Right ventricle myocardium superior (tissue), 1 donor: Measurements from ENCODE around the gene NADSYN1. TPM values are rescaled to one million over a fixed set of nuclear protein-coding genes. Genes with fewer than 3 reads are reported as not detected.
A peak's percentile ranks its signal among the peaks of the same experiment; 100 is the strongest.

Experiments used
- ATAC-seq: fragments of 200-7000 bp; cut with Tn5 transposase; one replicate; pipeline ENCODE4 v1.9.1; 2020; ENCODE audit warnings: mild to moderate bottlenecking; ENCODE audit not compliant: poor library complexity
- DNase-seq: peaks from one replicate; pipeline ENCODE4 v3.0.0-alpha.2; 2020
- intact Hi-C: fragments of 100-400 bp; cut with DNase I; formaldehyde crosslinking; loops from one replicate; pipeline ENCODE4 v1.11.2; 2022
- total RNA-seq: library from RNA; stranded (reverse); fragmentation: NEBNext Ultra II Directional; extraction: Animal tissue kit (Norgen Biotek cat#: 25700); gene quantifications from one replicate; pipeline ENCODE4 v1.2.1, GENCODE V29; 2021
- donor health status: DM: no; HTN: yes; CAD: no; lungs with severe emphysema.

Gene NADSYN1
- total RNA-seq, 1 donor from 2014 or later, result 18.5 TPM

DNA sequence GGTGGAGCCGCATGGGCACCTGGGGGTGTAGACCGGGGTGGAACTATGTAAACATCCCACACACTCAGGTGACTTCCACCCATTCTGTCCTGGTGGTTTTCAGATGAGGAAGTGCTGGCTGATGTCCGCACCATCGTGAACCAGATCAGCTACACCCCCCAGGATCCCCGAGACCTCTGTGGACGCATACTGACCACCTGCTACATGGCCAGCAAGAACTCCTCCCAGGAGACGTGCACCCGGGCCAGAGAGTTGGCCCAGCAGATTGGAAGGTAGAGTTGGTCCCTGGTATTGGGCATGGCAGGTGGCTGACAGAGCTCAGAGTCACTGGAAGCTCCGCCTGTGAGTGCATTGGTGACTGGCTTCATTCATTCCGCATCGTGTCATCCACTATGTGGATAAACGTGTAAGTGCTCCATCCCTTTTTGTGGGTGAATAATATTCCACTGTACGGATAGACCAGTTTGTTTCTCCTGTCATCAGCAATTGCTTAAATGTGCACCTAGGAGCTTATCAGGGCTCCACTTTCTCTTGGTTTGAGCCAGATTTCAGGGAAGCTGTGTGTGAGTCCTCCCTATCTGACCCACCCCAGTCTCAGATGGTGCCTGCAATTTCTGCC lies 29.9 kb downstream of the NADSYN1 start:
- DNase-seq (no peak), ATAC-seq (no peak)
- intact Hi-C loops, result no loop called here

DNA sequence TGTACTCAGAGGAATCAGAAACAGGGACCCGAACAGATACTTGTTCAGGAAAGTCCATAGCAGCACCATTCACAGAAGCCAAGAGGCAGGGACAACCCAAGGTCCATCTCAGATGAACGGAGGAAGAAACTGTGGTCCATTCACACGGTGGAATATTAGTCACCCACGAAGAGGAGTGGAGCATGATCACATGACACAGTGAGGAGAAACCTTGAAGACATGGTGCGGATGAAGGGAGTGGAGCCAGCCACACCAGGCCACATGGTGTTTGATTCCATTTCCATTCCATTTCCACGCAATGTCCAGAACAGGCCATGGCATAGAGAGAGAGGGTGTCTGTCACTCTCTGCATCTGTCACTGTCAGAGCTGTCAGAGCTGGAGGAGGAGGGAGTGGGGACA lies 30.7 kb downstream of the NADSYN1 start:
- no peak for ATAC-seq
- intact Hi-C loops, result no loop called here
- DNase-seq, result no peak

DNA sequence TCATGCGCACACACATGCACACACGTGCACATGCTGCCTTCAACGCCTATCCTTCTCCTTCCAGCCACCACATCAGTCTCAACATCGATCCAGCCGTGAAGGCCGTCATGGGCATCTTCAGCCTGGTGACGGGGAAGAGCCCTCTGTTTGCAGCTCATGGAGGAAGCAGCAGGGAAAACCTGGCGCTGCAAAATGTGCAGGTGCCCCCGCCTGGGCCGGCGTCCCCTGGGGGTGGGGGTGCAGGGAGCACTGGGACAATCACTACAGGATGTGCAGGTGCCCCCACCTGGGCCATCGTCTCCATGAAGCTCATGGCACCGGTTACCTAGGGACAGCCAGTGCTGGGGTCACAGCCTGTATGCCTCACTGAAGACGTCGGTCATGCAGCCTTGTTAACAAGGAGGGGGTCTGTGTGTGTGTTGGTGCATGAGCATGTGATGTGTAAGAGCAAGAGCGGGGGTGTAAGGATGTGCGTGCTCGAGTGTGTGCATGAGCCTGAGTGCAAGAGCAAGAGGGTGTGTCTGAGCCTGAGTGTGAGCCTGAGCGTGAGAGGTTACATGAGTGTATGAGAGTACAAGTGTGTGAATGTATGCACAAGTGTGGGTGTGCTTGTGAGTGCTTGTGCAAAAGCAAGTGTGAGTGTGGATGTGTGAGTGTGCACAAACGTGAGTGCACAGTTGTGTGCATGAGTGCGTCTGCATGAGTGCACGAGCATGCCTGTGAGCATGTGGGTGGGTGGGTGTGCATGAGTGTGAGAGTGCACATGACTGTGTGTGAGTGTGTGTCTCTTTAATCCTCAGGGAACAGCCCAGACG lies 31.5 kb downstream of the NADSYN1 start:
- intact Hi-C loops, result no loop called here
- ATAC-seq (no peak), DNase-seq (no peak)

DNA sequence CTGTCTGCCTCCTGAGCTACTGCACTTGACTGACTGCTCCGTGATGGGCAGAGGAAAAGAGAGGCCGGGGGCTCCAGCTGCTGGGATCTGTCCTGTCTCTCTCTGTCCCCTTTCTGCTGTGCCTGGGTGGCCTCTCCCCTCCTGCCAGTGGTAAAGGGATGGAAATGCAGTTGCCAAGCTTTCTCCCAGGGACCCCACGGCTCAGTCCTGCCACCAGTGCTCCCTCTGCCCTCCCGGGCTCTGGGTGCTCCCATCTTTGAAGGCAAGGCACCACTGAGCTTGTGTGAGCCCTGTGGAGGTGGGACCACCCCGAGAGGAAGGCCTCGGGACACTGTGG lies 32.0 kb downstream of the NADSYN1 start:
- ATAC-seq, result no peak
- intact Hi-C loops, result no loop called here
- DNase-seq, result no peak

DNA sequence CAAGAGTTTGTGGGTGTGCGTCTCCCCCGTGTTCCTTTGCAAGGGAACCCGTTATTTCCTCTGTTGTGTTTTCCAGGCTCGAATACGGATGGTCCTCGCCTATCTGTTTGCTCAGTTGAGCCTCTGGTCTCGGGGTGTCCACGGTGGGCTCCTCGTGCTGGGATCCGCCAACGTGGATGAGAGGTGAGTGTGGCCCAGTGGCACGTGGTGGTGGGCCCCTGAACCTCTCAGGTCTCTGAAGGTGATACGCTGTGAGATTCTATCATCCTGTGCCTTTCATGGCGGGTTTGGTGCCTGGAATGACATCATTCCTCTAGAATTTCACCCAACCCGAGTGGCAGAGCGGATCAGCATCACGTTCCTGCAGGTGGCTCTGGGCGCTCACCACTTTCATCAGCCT lies 32.5 kb downstream of the NADSYN1 start:
- intact Hi-C loops, result no loop called here
- DNase-seq, result no peak
- ATAC-seq, result no peak

DNA sequence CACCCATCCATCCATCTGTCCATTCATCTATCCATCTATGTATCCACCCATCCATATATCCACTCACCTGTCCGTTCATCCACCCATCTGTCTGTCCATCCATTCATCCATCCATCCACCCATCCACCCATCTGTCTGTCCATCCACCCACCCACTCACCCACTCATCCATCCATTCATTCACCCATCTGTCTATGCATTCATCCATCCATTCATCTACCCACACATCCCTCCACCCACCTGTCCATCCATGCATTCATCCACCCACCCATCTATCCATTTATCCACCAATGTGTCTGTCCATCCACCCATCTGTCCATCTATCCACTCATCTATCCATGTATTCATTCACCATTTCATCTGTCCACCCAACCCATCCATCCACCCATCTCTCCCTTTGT lies 33.3 kb downstream of the NADSYN1 start:
- no peak for DNase-seq
- no peak for ATAC-seq
- intact Hi-C loops, result no loop called here

DNA sequence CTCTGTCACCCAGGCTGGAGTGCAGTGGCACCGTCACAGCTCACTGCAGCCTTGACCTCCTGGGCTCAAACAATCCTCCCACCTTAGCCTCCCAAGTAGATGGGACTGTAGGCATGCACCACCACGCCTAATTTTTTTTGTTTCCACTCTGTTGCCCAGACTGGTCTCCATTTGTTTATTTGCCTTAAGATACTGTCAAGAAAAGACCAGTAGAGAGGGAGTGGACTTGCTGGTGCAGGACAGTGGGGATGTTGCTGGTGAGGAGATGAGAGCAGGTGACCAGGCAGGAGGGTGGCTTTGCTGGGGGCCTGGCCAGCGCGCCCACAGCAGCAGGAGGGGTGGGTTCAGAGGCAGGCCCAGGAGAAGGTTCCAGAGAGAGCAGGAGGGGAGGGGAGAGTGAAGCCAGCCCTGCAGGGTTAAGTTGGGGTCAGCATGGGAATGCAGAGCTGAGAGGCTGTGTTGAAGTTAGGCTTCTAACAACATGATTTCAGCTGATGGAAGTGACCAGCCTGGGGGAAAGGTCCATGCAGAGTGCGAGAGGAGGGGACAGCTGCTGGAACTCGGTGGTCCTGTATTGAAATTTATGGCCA lies 35.8 kb downstream of the NADSYN1 start:
- intact Hi-C loops, result no loop called here
- ATAC-seq (no peak), DNase-seq (no peak)

DNA sequence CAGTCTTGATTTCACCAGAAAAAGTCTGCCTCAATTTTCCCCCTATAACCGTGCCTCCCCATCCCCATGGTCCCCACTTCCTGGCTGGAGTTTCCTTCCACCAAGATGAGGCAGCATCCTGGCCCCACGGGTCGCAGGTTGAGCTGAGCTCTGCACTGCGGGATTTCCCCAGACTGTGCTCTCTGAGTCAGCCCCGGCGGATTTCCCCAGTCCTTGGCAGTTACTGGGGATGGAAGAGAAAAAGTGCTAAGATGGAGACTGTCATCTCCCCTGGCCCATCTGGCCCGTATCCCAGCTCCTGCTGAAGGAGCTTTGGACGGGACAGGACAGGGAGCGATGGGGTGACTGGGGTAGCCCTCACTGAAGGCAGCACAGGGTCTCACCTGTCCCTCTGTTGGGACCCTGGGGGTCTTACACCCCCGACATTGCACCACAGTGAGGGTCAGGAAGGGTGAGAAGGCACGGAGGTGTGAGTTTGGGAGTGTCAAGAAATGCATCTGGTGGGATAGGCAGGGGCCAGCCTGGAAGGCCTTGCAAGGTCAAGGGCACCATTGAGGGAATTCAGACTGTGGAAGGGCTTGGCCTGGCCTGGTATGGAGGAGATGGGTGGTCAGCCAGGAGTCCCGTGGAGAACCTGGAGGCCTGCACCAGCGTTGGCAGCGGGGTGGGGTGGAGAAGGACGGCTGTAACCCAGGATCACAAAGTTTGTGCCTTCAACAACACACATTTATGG lies 36.5 kb downstream of the NADSYN1 start:
- ATAC-seq (no peak), DNase-seq (no peak)
- intact Hi-C loops, result no loop called here

DNA sequence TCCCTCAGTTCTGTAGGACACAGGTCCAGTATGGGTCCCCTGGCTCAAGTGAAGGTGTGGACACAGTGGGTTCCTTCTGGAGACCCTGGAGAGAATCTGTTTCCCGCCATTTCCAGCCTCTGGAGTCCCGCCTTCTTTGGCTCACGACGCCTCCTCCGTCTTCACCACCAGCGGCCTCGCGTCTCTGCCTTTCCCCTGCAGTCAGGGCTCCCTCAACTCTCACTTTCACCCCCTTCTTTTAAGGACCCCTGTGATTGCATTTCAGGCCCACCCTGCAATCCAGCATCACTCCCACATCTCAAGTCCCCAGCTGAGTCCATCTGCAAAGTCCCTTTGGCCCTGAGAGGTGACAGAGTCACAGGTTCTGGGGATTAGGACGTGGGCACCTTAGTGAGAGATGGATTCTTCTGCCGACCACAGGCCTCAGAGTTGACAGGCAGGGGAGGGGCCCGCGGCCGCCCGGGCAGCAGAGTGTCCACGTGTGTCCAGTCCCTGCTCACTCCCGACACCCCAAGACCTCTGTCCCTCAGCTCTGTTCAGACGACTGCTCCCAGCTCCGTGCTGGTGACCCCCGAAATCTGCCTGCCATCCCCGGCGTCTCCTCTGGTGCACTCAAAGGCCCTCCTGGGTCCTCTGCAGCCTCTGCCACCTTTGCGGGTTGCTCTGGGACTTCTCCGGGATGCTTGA lies 37.2 kb downstream of the NADSYN1 start:
- ATAC-seq (no peak), DNase-seq (no peak)
- intact Hi-C loops, result no loop called here

DNA sequence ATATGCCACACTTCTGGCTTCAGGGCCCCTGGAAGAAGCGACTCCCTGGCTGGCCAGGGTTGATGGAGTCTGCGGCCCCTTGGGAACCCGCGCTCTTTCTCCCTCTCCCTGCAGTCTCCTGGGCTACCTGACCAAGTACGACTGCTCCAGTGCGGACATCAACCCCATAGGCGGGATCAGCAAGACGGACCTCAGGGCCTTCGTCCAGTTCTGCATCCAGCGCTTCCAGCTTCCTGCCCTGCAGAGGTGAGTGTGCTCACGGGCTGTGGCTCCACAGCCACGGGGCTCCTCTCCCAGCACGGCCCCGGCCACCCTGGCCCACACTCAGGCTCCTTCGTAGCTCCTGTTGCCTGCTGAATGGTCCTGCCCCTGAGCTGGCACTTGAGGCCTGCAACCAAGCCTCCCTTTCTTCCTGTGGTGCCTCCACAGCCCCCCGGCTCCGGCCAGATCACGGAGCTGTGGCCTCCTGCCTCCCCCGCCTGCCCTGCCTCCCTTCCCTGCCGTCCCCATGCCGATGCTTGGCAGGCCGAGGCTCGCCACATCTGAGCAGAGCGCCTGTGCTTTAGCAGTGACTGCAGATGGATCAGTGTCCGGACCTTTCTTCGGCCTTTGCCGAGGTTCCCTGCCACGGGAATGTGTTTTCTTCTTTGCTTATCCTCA lies 37.9 kb downstream of the NADSYN1 start:
- DNase-seq, result no peak
- intact Hi-C loops, result no loop called here

DNA sequence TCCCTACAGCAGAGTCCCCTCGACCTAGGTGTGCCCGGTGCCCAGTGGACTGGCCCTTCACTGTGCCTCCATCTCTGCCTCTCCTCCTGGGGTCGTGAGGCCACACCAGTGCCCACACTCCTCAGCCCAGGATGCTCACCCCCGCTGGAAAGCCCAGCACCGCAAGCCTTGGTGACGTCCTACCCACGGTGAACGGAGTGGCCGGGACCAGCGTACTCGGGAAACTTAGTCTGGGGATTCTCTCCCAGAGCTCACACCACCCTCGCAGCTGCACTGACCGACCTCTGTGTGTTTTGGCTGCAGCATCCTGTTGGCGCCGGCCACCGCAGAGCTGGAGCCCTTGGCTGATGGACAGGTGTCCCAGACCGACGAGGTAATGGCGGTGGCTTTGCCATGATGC lies 38.5 kb downstream of the NADSYN1 start:
- intact Hi-C loops, result no loop called here
- no peak for DNase-seq
- ATAC-seq, result no peak

More for the DNA sequence above, 37.9 kb downstream of the NADSYN1 start:
- no peak for ATAC-seq

DNA sequence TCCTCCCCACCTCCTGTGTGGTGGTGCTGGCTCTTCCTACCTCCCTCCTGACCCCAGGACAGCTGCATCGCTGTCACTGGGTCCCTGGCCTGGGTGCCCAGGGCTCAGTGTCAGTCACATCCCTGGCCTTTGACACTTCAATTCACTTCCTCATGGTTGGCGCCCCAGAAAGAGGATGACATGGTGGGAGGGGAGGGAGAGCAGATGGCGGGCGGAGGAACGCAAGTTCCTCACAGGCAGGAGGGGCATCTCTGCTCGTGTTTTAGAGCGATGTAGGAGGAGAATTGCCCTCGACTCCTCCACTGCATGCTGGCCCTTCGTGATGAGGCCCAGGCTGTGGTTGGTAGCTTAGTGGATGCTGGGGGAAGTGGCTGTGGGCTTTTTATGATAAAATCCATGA lies 38.9 kb downstream of the NADSYN1 start:
- intact Hi-C loops, result no loop called here
- no peak for DNase-seq
- no peak for ATAC-seq

DNA sequence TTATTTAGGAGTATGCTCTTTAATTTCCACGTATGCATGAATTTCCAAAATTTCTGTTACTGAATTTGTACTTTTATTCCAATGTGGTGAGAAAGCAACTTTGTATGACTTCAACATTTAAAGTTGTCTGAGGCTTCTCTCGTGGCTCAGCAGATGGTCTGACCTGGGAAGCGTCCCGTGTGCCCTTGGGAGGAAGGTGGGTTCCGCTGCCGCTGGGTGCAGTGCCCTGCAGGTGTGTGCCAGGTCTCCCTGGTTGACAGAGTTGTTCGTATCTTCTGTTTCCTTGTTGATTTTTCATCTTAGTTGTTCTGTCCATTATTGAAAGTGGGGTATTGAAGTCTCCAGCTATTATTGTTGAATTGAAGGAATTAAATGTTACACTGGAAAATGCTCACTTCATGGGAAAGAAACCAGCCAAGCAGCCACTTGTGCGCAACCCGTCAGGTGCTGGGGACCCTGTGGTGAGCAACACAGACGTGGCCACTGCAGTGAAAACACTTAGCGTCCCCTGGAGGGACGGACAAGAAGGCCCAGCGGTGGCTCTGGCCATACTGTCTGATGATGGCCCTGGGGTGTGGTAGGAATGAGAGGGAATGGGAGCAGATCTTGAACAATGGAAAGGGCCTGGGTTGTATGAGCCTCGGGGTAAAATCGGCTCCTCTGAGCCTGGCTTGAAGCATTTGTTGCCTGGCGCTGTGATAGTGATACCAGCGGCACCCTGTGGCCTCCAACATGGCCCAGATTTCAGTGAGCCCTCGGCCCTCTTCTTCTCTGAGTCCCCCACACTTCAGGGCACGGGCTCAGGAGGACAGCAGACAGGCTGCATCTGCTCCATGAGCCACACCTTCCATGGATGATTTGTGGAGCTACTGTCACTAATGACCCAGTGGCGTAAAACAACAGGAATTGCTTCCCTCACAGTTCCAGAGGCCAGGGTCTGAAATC lies 42.6 kb downstream of the NADSYN1 start:
- no peak for ATAC-seq
- no peak for DNase-seq
- intact Hi-C loops, result no loop called here

DNA sequence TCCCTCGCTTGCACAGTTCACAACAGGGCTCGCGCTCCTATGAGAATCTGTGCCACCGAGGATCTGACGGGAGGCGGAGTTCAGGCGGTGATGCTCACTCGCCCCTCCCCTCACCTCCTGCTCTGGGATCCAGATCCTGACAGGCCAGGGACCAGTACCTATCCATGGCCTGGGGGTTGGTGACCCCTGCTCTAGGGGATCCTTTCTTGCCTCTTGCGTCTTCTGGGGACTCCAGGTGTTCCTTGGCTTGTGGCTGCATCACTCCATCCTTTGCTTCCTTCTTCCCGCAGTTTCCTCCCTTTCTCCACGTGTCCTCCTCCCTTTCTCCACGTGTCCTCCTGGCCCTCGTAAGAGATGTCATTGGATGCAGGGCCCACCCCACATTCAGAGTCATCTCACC lies 43.4 kb downstream of the NADSYN1 start:
- intact Hi-C loops, result no loop called here
- DNase-seq (no peak), ATAC-seq (no peak)

DNA sequence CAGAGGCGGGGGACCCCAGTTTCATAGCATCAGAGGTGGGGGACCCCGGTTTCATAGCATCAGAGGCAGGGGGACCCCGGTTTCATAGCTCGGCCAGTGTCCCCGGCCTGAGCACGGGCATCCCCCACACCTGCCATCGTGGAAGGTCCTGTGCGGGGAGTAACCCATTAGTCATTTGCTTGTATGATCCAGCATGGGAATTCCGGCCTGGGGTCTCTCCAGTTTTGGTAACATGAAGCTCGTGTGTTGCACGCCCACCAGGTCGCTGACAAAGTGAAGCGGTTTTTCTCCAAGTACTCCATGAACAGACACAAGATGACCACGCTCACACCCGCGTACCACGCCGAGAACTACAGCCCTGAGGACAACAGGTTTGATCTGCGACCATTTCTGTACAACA lies 45.1 kb downstream of the NADSYN1 start:
- ATAC-seq (no peak), DNase-seq (no peak)
- intact Hi-C loops, result no loop called here

DNA sequence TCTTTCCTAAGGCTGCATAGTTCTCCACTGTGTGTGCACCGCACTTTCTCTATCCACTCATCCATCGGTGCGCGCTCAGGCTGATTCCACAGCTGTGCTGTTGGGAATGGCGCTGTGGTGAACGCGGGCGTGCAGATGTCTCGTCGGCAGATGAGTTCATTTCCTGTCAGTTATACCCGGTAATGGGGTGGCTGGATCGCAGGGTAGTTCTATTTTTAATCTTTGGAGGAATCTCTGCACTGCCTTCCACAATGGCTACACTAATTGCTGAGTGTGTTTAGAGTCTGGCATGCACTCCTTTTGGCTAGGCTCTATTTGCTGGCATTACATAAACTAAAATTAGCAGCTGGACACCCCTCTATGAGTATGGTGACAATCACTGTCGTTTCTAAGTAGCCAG lies 46.1 kb downstream of the NADSYN1 start:
- intact Hi-C loops, result no loop called here
- DNase-seq (no peak), ATAC-seq (peak; percentile 56)

DNA sequence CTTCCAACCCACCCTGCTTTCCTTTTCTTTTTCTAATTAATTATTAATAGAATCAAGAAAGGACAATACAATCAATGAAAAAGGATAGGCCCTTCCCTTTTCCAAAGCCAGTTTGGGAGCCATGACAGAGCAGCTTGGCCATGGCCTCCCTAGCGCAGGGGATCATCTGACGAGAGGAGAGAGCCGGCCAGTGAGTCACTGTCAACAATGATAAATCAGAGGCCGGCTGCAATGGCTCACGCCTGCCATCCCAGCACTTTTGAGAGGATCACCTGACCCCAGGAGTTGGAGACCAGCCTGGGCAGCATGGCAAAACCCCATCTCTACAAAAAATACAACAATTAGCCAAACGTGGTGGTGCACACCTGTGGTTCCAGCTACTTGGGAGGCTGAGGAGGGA lies 46.5 kb downstream of the NADSYN1 start:
- DNase-seq (no peak), ATAC-seq (peak; percentile 44)
- intact Hi-C loops, result no loop called here

DNA sequence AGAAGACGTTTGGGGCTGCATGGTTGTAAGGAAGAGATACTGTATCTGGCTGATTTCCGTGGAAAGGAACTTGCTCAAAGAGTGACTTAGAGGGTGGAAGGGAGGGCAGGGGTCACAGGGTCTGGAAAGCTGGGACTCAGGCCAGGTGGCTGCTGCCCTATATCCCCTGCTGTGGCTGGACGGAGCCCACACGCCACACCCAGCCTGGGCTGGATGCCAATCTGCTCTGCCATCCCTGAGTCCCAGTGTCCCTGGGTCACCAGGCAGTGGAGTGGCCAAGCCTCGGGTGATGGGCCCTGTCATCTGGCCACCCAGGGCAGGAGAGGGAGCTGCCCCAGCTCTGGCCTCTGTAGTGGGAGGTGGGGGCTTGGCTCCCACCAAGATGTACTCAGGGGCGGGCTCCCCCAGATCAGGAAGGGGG lies 47.6 kb downstream of the NADSYN1 start:
- ATAC-seq (peak; percentile 86), DNase-seq (peak; percentile 70)
- intact Hi-C loops, result no loop called here
